Smooth muscle cell (in vitro differentiated cells): ENCODE results near the gene CTSG. TPM values are rescaled to one million over a fixed set of nuclear protein-coding genes. Genes with fewer than 3 reads are reported as not detected.

Source experiments
- DNase-seq: peaks from one replicate; lab custom pipeline; 2025; ENCODE audit not compliant: unreplicated experiment; lab: John Stamatoyannopoulos, UW
- H2AFZ ChIP-seq: fragments of 200-600 bp; sonication (generic); 2 replicates; pipeline ENCODE4 v1.6.0; 2016; ENCODE audit warnings: antibody characterized with exemption, low read depth, mild to moderate bottlenecking
- H3F3A ChIP-seq: fragments of 200-600 bp; sonication (generic); 2 replicates; pipeline ENCODE4 v1.6.0; 2017; ENCODE audit warnings: antibody characterized with exemption, low read depth
- H3K27ac ChIP-seq: fragments of 200-600 bp; sonication (generic); 2 replicates; pipeline ENCODE4 v1.5.1; 2016; ENCODE audit warnings: low read depth, mild to moderate bottlenecking
- H3K27me3 ChIP-seq: fragments of 200-600 bp; sonication (generic); 2 replicates; pipeline ENCODE4 v1.6.1; 2016; ENCODE audit warnings: low read depth, mild to moderate bottlenecking
- H3K36me3 ChIP-seq: fragments of 200-600 bp; sonication (generic); 2 replicates; pipeline ENCODE4 v1.5.1; 2016; ENCODE audit warnings: low read depth
- H3K4me1 ChIP-seq: fragments of 200-600 bp; sonication (generic); 2 replicates; pipeline ENCODE4 v1.5.1; 2016; ENCODE audit warnings: low read depth
- H3K4me2 ChIP-seq: fragments of 200-600 bp; sonication (generic); 2 replicates; pipeline ENCODE4 v1.6.0; 2016; ENCODE audit warnings: mild to moderate bottlenecking
- H3K4me3 ChIP-seq: fragments of 200-600 bp; sonication (generic); 2 replicates; pipeline ENCODE4 v1.5.1; 2016; ENCODE audit warnings: mild to moderate bottlenecking
- H3K79me2 ChIP-seq: fragments of 200-600 bp; sonication (generic); 2 replicates; pipeline ENCODE4 v1.6.0; 2016; ENCODE audit warnings: low read depth, mild to moderate bottlenecking
- H3K9ac ChIP-seq: fragments of 200-600 bp; sonication (generic); 2 replicates; pipeline ENCODE4 v1.6.0; 2016; ENCODE audit warnings: low read depth
- H3K9me3 ChIP-seq: fragments of 200-600 bp; sonication (generic); replicated peaks from 2 replicates; pipeline ENCODE4 v1.5.1; 2016; ENCODE audit warnings: low read depth
- H4K20me1 ChIP-seq: fragments of 200-600 bp; sonication (generic); 2 replicates; pipeline ENCODE4 v1.6.0; 2016; ENCODE audit warnings: low read depth
- WGBS: methylation state at CpG from one replicate; pipeline ENCODE4 v1.1.7; 2016; ENCODE audit warnings: low lambda C conversion rate; 5-methylcytosine and 5-hydroxymethylcytosine counted together
- polyA plus RNA-seq: library from polyadenylated mRNA; unstranded; fragments of >200 nt; fragmentation: Nextera tagmentation; extraction: Ambion mirVana; gene quantifications from 2 replicates; pipeline ENCODE4 v1.2.1, GENCODE V29; 2016
- total RNA-seq: library from RNA; depleted of rRNA; stranded (reverse); fragments of >200 nt; gene quantifications from 2 replicates; pipeline ENCODE4 v1.2.3, GENCODE V29; 2014
- TF ChIP-seq, protein P1 (sequence below): fragments of 200-600 bp; sonication (generic); IDR thresholded peaks from 2 replicates; pipeline ENCODE4 v1.5.1; 2017; ENCODE audit warnings: borderline replicate concordance, mild to moderate bottlenecking, antibody characterized with exemption; ENCODE audit not compliant: insufficient read depth, poor library complexity, severe bottlenecking

CTSG gene
- total and polyA plus RNA-seq, 2 experiments from 2014 or later, result not detected

DNA sequence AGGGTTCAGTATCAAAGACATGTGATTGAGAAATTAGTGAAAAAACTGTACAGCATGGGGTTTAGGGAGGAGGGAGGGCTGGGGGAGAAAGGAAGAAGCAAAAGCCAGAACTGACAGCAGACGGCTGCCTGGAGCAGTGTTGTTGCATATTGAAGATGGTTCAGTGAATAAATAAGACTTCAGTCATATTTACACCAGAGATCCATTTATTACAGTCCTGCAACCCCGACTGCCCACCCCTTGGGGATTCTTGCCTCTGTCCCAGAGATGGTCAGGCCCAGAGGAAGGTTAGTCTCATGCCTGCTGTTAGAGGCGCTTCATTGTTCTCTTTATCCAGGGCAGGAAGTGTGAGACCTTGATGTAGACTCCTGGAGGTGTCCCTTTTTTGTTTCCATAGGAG, 30.2 kb upstream of the CTSG start:
- H4K20me1 ChIP-seq, result no peaks in the 10 kb centered on the region
- H2AFZ ChIP-seq, result no peak overlapping the region
- TF ChIP-seq, protein P1, sequence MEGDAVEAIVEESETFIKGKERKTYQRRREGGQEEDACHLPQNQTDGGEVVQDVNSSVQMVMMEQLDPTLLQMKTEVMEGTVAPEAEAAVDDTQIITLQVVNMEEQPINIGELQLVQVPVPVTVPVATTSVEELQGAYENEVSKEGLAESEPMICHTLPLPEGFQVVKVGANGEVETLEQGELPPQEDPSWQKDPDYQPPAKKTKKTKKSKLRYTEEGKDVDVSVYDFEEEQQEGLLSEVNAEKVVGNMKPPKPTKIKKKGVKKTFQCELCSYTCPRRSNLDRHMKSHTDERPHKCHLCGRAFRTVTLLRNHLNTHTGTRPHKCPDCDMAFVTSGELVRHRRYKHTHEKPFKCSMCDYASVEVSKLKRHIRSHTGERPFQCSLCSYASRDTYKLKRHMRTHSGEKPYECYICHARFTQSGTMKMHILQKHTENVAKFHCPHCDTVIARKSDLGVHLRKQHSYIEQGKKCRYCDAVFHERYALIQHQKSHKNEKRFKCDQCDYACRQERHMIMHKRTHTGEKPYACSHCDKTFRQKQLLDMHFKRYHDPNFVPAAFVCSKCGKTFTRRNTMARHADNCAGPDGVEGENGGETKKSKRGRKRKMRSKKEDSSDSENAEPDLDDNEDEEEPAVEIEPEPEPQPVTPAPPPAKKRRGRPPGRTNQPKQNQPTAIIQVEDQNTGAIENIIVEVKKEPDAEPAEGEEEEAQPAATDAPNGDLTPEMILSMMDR, result no peak
- H3K4me2 ChIP-seq, result no peak overlapping the region
- WGBS, result 70% methylated on average over 3 of the region's 3 CpGs
- DNase-seq, result no peak
- H3K79me2 ChIP-seq, result no peaks in the 10 kb centered on the region
- H3K4me3 ChIP-seq, result no peak overlapping the region
- no peaks in the 10 kb centered on the region for H3K27me3 ChIP-seq
- no peaks in the 10 kb centered on the region for H3K9me3 ChIP-seq
- H3K4me1 ChIP-seq, result no peaks in the 10 kb centered on the region
- no peaks in the 10 kb centered on the region for H3K36me3 ChIP-seq
- H3K27ac ChIP-seq, result no peak overlapping the region
- H3K9ac ChIP-seq, result no peak overlapping the region
- no peaks in the 10 kb centered on the region for H3F3A ChIP-seq

DNA sequence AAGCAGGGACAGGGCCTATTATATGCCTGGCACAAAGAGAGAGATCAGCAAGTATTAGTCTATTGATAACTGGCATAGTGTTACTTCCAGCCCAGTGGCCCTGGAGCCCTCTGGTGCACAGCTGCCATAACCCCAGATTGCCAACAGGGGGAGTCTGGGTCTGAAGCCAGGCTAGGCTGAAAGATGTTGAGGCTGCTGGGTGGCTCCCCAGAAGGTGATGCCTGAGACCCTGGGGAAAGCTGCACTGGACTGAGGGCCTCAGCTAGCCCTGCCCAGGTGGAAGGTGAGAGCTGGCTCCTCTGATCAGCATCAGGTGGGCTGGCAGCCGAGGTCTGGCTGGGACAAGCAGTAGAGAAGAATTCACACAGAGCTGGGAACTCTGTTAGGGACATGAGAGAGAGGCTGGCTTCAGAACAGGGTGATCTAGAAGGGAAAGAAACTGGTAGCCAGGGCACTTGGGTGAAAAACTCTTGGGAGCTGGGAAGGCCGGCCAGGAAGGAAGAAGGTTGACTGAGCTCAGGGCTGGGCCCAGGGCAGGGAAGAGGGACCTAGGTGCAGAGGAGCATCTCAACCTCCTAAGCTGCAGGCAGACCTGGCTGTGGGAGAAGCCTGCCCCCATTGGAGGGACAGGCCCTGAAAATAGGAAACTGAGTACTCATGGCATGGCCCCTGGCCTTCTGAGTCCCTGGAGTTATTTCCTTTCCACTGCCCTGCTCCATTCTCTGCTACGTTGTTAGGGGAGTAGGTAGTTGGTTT, 29.6 kb upstream of the CTSG start:
- WGBS, result 61% methylated on average over 3 of the region's 3 CpGs
- H3K27me3 ChIP-seq, result no peaks in the 10 kb centered on the region
- H2AFZ ChIP-seq, result no peak overlapping the region
- TF ChIP-seq, protein P1, result peak; percentile 36
- no peak for DNase-seq
- H3K9me3 ChIP-seq, result no peaks in the 10 kb centered on the region
- H3K36me3 ChIP-seq, result no peaks in the 10 kb centered on the region
- H3K9ac ChIP-seq, result no peak overlapping the region
- no peaks in the 10 kb centered on the region for H3K79me2 ChIP-seq
- H3K4me1 ChIP-seq, result no peaks in the 10 kb centered on the region
- no peak overlapping the region for H3K4me3 ChIP-seq
- H3F3A ChIP-seq, result no peaks in the 10 kb centered on the region
- no peaks in the 10 kb centered on the region for H4K20me1 ChIP-seq
- no peak overlapping the region for H3K4me2 ChIP-seq
- no peak overlapping the region for H3K27ac ChIP-seq

DNA sequence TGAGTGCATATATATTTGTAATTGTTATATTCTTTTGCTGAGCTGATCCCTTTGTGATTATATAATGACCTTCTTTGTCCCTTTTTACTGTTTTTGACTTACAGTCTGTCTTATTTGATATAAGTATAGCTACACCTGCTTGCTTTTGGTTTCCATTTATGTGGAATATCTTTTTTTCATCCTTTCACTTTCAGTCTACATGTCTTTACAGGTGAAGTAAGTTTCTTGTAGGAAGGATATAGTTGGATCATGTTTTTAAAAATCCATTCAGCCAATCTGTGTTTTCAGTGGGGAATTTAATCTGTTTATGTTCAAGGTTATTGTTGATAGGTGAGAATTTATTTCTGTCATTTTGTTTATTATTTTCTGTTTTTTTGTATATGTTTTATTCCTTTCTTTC, 21.4 kb upstream of the CTSG start:
- no peak overlapping the region for H3K4me3 ChIP-seq
- no peaks in the 10 kb centered on the region for H3K4me1 ChIP-seq
- H3K79me2 ChIP-seq, result no peaks in the 10 kb centered on the region
- no peak overlapping the region for H3K27ac ChIP-seq
- no peaks in the 10 kb centered on the region for H4K20me1 ChIP-seq
- H2AFZ ChIP-seq, result no peak overlapping the region
- H3K9me3 ChIP-seq, result peaks cover 8% of the 10 kb centered on the region
- no peak overlapping the region for H3K9ac ChIP-seq
- TF ChIP-seq, protein P1, result no peak
- H3K36me3 ChIP-seq, result no peaks in the 10 kb centered on the region
- DNase-seq, result no peak
- H3F3A ChIP-seq, result no peaks in the 10 kb centered on the region
- H3K27me3 ChIP-seq, result no peaks in the 10 kb centered on the region
- H3K4me2 ChIP-seq, result no peak overlapping the region
